Measurements from ENCODE around the gene ZNF619. TPM values are rescaled to one million over a fixed set of nuclear protein-coding genes. Genes with fewer than 3 reads are reported as not detected.

Gene ZNF619
- total and polyA plus RNA-seq, 9 of the 15 experiments (the other 6 are each of a cell fraction or from before 2014, with no cell fraction given), result 1.3 to 9.1 (median 6.3) TPM

DNA sequence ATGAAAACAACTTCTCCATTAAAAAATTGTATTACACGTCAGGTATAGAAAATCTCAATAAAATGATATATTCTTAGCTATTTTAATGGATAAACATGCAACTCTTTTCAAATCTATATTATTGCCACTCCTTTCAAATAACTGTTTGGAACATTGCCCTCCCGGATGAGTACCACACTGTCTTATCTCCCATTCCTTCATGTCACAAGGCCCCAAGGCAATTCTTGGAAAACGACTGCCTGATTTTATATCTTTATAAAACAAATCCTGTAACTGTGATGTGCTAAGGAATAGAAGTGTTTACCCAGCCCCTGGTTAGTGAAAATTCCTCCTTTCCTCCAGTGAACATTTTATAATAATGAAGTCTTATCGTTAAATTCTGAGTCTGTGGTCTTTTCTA is 6.2 kb upstream of the ZNF619 start (continued):
- TF ChIP-seq MTF1 (CRISPR knock-in tag; IDR thresholded peaks at IDR 0.05; ENCODE audit: borderline replicate concordance) (no peak), C11orf30 (IDR thresholded peaks at IDR 0.05; ENCODE audit: low read depth) (no peak), RBM22 (IDR thresholded peaks at IDR 0.05; ENCODE audit: low read depth, low read length, poor library complexity, severe bottlenecking) (no peak)

DNA sequence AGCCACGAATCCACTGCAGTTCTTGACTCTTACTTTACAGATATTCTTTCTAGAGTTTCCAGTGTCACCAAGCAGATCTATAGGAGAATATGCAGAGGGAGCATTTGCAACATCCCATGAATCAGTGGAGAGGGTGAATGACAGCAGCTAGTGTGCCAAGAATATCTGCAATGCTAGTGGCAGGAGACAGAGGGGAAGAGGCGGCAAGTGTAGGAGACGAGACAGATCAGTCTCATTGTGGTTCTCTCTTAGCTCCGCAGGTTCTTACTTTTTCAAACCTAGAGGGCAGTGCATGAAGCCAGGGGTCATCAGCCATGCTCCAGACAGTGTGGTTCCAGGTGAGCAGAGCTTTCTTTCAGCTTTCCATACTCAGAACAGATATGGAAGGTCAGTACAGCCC is 744 bp downstream of the ZNF619 start:
- ChIA-PET CTCF (ENCODE audit: low intra/inter-chr PET ratio) (no interaction called here), POLR2A (interaction anchor here (0.6 to 9.6 kb wide), 5 partner anchors 8 to 47 kb away, joined by 4 to 102 read pairs (median 7); partner anchors contain the start of genes RPL14, ZNF620 and ZNF621)
- intact Hi-C loops (cut with micrococcal nuclease) (loop anchor here (2.0 kb wide), 1 partner anchor 21 kb away; the partner anchor contains the start of gene RPL14), in situ Hi-C loops (cut with MboI) (no loop called here)
- Histone ChIP-seq H3K4me2 (ENCODE audit: insufficient read depth, low read length) (peak overlapping the region; percentile 96), H2AFZ (ENCODE audit: low read depth, low read length) (peak overlapping the region; percentile 96), H3K4me3 (peak overlapping the region; percentile 66), H3K9me3 (replicated peaks; ENCODE audit: control insufficient read depth, insufficient read depth, low read depth, low read length) (no peaks in the 10 kb centered on the region), H4K20me1 (replicated peaks; ENCODE audit: control insufficient read depth, insufficient read depth, low read length) (no peaks in the 10 kb centered on the region), H3K27me3 (ENCODE audit: control insufficient read depth in 2 of 2, insufficient read depth in 2 of 2, low read length in 2 of 2) (no peaks in the 10 kb centered on the region), H3K4me1 (replicated peaks in 1 of 2; ENCODE audit: control insufficient read depth in 2 of 2, insufficient read depth in 2 of 2, low read length in 2 of 2) (peaks cover 4 to 5% of the 10 kb centered on the region in 2 experiments; a peak in 3 of 5 replicates), H3K36me3 (ENCODE audit: control insufficient read depth, insufficient read depth, low read length) (peaks cover 38% of the 10 kb centered on the region), H3K27ac (ENCODE audit: extremely low read depth, low read depth, low read length) (peak overlapping the region; percentile 78; the same call in 1 of the 3 replicates), H3K9ac (ENCODE audit: insufficient read depth in 1 of 2, low read depth in 2 of 2, low read length in 2 of 2) (peak overlapping the region; percentile 83 to 98), H3K79me2 (ENCODE audit: control insufficient read depth, insufficient read depth, low read length) (peaks cover 10% of the 10 kb centered on the region; the same call in 2 of the 3 replicates), H3K9me1 (ENCODE audit: control insufficient read depth, insufficient read depth, low read length) (no peaks in the 10 kb centered on the region)
- WGBS (ENCODE audit: insufficient coverage, low coverage, missing lambda C conversion rate), result 10% methylated on average over 4 of the region's 4 CpGs
- no peak for TF ChIP-seq CEBPG (CRISPR knock-in tag; IDR thresholded peaks at IDR 0.05)
- TF ChIP-seq CEBPG (tag; conservative IDR thresholded peaks at IDR 0.05 in 1 of 2, IDR thresholded peaks at IDR 0.05 in 1 of 2), result no peak
- peak; percentile 41 for TF ChIP-seq MEIS2 (IDR thresholded peaks at IDR 0.05; ENCODE audit: partially characterized antibody)
- TF ChIP-seq, protein P1, sequence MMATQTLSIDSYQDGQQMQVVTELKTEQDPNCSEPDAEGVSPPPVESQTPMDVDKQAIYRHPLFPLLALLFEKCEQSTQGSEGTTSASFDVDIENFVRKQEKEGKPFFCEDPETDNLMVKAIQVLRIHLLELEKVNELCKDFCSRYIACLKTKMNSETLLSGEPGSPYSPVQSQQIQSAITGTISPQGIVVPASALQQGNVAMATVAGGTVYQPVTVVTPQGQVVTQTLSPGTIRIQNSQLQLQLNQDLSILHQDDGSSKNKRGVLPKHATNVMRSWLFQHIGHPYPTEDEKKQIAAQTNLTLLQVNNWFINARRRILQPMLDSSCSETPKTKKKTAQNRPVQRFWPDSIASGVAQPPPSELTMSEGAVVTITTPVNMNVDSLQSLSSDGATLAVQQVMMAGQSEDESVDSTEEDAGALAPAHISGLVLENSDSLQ (IDR thresholded peaks at IDR 0.05), result peak; percentile 76
- TF ChIP-seq, protein P2, sequence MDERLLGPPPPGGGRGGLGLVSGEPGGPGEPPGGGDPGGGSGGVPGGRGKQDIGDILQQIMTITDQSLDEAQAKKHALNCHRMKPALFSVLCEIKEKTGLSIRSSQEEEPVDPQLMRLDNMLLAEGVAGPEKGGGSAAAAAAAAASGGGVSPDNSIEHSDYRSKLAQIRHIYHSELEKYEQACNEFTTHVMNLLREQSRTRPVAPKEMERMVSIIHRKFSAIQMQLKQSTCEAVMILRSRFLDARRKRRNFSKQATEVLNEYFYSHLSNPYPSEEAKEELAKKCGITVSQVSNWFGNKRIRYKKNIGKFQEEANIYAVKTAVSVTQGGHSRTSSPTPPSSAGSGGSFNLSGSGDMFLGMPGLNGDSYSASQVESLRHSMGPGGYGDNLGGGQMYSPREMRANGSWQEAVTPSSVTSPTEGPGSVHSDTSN (CRISPR knock-in tag; IDR thresholded peaks at IDR 0.05; ENCODE audit: low read depth), result no peak
- TF ChIP-seq, protein P2 (tag; conservative IDR thresholded peaks at IDR 0.05; ENCODE audit: low read depth), result peak; percentile 42; the same call in 1 of the 2 replicates
- BruUV-seq (replicated peaks), result no TSS peak
- ATAC-seq (peak; percentile 64), DNase-seq (ENCODE audit: extremely low read depth in 1 of 4, low spot score in 3 of 4) (peak in 3 of 4 experiments; percentile 21 to 51 (median 43)), FAIRE-seq (peak; percentile 59)

All from K562 (cell line).